Dermis blood vessel endothelial cell (primary cell): ENCODE data around the gene RCSD1. TPM values are rescaled to one million over a fixed set of nuclear protein-coding genes. Genes with fewer than 3 reads are reported as not detected.

Source experiments
- DNase-seq: peaks from one replicate; pipeline ENCODE4 v3.0.0; 2010
- total RNA-seq: library from RNA; depleted of rRNA; stranded (reverse); fragments of >200 nt; gene quantifications from 2 replicates; pipeline ENCODE4 v1.2.3, GENCODE V29; 2014

Gene RCSD1
- total RNA-seq, 1 donor from 2014 or later, result 49.2 TPM

- no peak for DNase-seq
Measured at GRCh38 chr1:167747988-167748387, 118.0 kb downstream of the RCSD1 start.

GRCh38 chr1:167748906-167749305, 118.9 kb downstream of the RCSD1 start:
- DNase-seq, result no peak

GRCh38 chr1:167749741-167750140, 119.7 kb downstream of the RCSD1 start:
- DNase-seq, result no peak

- no peak for DNase-seq
Measured at GRCh38 chr1:167750641-167751040, 120.6 kb downstream of the RCSD1 start.

GRCh38 chr1:167751676-167752075, 121.6 kb downstream of the RCSD1 start:
- DNase-seq, result no peak

- DNase-seq, result no peak
Measured at GRCh38 chr1:167752219-167752985, 122.4 kb downstream of the RCSD1 start.

- DNase-seq, result no peak
Measured at GRCh38 chr1:167755654-167756053, 125.6 kb downstream of the RCSD1 start.

Other genes starting within 250 kb of the RCSD1 start
- 0.09 TPM in 1 of 2 replicates, not detected in the other for gene CD247, start 111.7 kb upstream of the RCSD1 start, total RNA-seq
- gene CREG1, start 76.5 kb upstream of the RCSD1 start, total RNA-seq, result 58.1 and 71.5 TPM in 2 replicates
- gene MPZL1, start 91.8 kb downstream of the RCSD1 start, total RNA-seq, result 114 and 127 TPM in 2 replicates